Spinal cord (tissue), 10 donors: ENCODE results near the gene DNAAF3. TPM values are rescaled to one million over a fixed set of nuclear protein-coding genes. Genes with fewer than 3 reads are reported as not detected.

ENCODE experiments used
- DNase-seq, 6 donors: peaks; one replicate each; pipeline versions ENCODE4 v3.0.0 to v3.0.0-alpha.2; 2013 to 2015; ENCODE audit warnings: low spot score in 6 of 6, low read depth in 4 of 6
- H3K27ac ChIP-seq: one replicate; pipeline ENCODE4 v1.5.1; 2013; ENCODE audit warnings: low read depth, low read length, control low read depth
- H3K27me3 ChIP-seq: one replicate; pipeline ENCODE4 v1.6.1; 2013; ENCODE audit warnings: low read length; ENCODE audit not compliant: control insufficient read depth, insufficient read depth
- H3K36me3 ChIP-seq: one replicate; pipeline ENCODE4 v1.6.1; 2013; ENCODE audit warnings: low read length; ENCODE audit not compliant: control insufficient read depth, insufficient read depth
- H3K4me1 ChIP-seq: one replicate; pipeline ENCODE4 v1.6.1; 2013; ENCODE audit warnings: low read length; ENCODE audit not compliant: control insufficient read depth, insufficient read depth
- H3K4me3 ChIP-seq: one replicate; pipeline ENCODE4 v1.5.1; 2013; ENCODE audit warnings: low read depth, low read length, control low read depth
- H3K9me3 ChIP-seq: one replicate; pipeline ENCODE4 v1.6.1; 2013; ENCODE audit warnings: low read length; ENCODE audit not compliant: control insufficient read depth, insufficient read depth
- WGBS: methylation state at CpG from one replicate; pipeline ENCODE4 v1.1.5; 2013; ENCODE audit warnings: missing lambda C conversion rate; ENCODE audit not compliant: insufficient coverage; 5-methylcytosine and 5-hydroxymethylcytosine counted together
- polyA plus RNA-seq, 2 donors: library from polyadenylated mRNA; unstranded; fragments of 120-200 nt; gene quantifications; one replicate each; pipeline ENCODE4 v1.2.1, GENCODE V29; 2013; ENCODE audit not compliant: insufficient read length in 2 of 2
- total RNA-seq, 2 donors: library from RNA; depleted of rRNA in 1 of 2; stranded (reverse); fragments of 120-200 nt in 1 of 2; fragments of >200 nt in 1 of 2; gene quantifications; one replicate each; pipeline versions ENCODE4 v1.2.3 to v1.2.4, GENCODE V29; 2013 to 2014
- donor health status: healthy.

DNAAF3 gene
- total and polyA plus RNA-seq, 4 donors = 2.2 to 12.7 (median 8.3) TPM

DNA sequence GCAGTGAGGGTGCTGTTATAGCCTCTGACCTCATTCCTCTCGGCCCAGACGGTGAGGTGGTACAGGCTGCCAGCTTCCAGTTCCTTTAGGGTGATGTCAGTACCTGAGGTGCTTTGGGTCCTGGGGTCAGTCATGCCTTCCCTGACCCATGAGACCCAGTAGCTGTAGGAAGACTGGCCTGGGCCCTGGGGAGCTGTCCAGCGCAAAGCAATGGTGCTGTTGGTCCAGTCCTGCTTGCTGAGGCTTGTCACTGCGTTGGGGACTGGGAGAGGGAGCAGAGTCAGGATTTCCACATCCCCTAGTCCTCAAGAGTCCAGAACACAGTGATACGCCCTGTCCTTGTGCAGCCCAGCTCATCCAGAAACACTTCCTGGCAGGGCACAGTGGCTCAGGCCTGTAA lies 32.2 kb upstream of the DNAAF3 start:
- Histone ChIP-seq H3K4me1 (no peaks in the 10 kb centered on the region), H3K27me3 (peaks cover 3% of the 10 kb centered on the region), H3K36me3 (no peaks in the 10 kb centered on the region), H3K4me3 (no peak overlapping the region), H3K9me3 (no peaks in the 10 kb centered on the region), H3K27ac (no peak overlapping the region)
- DNase-seq = no peak
- 67% methylated on average over 5 of the region's 5 CpGs for WGBS

DNA sequence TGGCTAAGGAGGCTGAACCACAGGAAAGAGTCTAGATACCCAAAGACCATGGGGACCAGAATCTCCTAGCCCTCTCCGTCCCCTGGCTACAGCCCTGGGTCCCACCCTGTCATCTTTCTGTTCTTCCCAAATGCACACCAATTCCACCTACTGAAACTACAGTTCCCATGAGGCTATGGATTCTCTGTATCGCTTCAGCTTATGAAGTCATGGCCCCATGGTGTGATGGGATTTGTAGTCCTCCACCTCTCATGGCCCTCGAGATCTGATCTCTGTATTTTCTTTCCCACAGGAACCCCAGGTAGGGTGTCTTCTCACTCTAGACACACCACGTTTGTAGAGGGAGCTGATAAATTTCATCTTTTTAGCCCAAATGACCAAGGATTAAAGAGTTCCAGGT lies 31.1 kb upstream of the DNAAF3 start:
- peak in 2 of 6 donors; percentile 27 to 64 for DNase-seq
- Histone ChIP-seq H3K4me3 (no peak overlapping the region), H3K27ac (no peak overlapping the region), H3K4me1 (no peaks in the 10 kb centered on the region), H3K9me3 (no peaks in the 10 kb centered on the region), H3K36me3 (no peaks in the 10 kb centered on the region), H3K27me3 (peaks cover 3% of the 10 kb centered on the region)
- WGBS = 50% methylated on average over 1 of the region's 4 CpGs

DNA sequence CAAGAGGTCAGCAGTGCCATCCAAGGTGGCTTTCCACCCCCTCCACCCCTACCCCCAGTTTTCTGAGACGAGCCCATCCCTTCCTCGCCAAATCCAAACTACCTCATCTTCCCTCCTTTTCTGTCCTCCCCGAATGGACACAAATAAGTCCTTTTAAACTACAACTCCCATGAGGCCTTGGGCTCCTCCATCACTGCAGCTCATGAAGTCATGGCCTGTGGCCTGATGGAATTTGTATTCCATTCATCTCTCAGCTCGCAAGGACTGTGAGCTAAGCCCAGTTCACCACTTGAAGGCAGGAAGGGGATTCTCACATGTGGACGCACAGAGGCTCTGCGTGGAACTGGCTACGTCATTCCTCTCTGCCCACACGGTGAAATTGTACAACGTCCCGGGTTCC lies 30.4 kb upstream of the DNAAF3 start:
- WGBS = 81% methylated on average over 10 of the region's 10 CpGs
- H3K4me3 ChIP-seq = no peak overlapping the region
- H3K4me1 ChIP-seq = no peaks in the 10 kb centered on the region
- H3K27me3 ChIP-seq = peaks cover 3% of the 10 kb centered on the region
- H3K9me3 ChIP-seq = no peaks in the 10 kb centered on the region
- DNase-seq = peak in 1 of 6 donors; percentile 34
- H3K36me3 ChIP-seq = no peaks in the 10 kb centered on the region
- H3K27ac ChIP-seq = no peak overlapping the region

DNA sequence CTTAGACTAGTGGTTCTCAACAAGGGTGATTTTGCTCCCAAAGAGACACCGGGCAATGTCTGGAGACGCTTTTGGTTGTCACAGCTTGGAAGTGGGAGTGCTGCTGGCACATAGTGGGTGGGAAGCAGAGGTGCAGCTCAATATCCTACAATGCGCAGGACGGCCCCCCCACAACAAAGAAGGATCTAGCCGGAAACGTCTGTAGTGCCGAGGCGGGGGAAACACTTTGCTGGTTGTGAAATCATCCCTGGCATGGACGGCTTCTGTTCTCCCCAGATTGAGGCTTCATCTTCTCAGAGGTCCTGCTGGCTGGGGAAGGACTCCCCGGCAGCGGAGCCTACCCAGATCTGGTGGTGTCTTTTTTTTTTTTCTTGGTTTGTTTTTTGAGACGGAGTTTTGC lies 27.1 kb upstream of the DNAAF3 start:
- H3K4me3 ChIP-seq = no peak overlapping the region
- 54% methylated on average over 6 of the region's 12 CpGs for WGBS
- H3K27me3 ChIP-seq = no peaks in the 10 kb centered on the region
- H3K36me3 ChIP-seq = no peaks in the 10 kb centered on the region
- no peaks in the 10 kb centered on the region for H3K9me3 ChIP-seq
- DNase-seq = no peak
- no peak overlapping the region for H3K27ac ChIP-seq
- H3K4me1 ChIP-seq = no peaks in the 10 kb centered on the region

DNA sequence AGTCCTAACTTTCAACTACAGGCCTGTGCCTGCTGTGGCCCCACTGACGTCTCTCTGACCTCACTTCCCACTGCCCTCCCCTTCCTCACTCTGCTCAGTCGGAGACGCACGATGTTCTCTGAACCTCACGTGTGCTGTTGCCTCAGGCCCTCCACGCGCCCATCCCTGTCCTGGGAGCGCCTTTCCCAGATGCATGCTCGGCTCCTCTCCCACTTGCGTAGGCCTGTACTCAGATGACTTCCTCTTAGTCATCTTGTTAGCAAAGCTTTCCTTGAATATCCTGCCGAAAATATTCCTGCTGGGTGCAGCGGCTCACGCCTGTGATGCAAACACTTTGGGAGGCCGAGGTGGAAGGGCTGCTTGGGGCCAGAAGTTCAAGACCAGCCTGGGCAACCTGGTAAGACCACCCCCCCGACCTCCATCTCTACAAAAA lies 23.0 kb upstream of the DNAAF3 start:
- 57% methylated on average over 13 of the region's 15 CpGs for WGBS
- H3K9me3 ChIP-seq = no peaks in the 10 kb centered on the region
- H3K4me3 ChIP-seq = no peak overlapping the region
- H3K27ac ChIP-seq = no peak overlapping the region
- no peaks in the 10 kb centered on the region for H3K36me3 ChIP-seq
- no peaks in the 10 kb centered on the region for H3K4me1 ChIP-seq
- no peak for DNase-seq
- H3K27me3 ChIP-seq = peaks cover 5% of the 10 kb centered on the region

DNA sequence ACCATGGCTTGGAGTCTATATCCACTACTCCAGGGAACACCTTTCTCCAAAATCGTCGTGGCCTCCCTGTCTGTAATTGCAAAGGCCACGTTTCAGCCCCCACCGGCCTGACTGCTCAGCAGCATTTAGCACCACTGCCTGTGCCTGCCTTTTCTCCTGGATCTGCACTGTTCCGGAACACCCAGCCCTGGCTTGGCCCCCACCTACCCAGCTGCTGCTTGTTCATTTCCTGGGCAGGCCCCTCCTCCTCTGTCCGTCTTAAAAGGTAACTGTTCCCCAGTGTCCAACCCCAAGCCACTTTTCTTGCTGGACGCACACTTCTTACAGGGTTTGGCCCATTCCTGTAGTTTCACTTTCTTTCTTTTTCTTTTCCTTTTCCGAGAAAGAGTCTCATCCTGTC lies 22.2 kb upstream of the DNAAF3 start:
- Histone ChIP-seq H3K36me3 (no peaks in the 10 kb centered on the region), H3K27me3 (peaks cover 5% of the 10 kb centered on the region), H3K9me3 (no peaks in the 10 kb centered on the region), H3K4me3 (no peak overlapping the region), H3K4me1 (no peaks in the 10 kb centered on the region), H3K27ac (no peak overlapping the region)
- DNase-seq = no peak
- 77% methylated on average over 8 of the region's 8 CpGs for WGBS

DNA sequence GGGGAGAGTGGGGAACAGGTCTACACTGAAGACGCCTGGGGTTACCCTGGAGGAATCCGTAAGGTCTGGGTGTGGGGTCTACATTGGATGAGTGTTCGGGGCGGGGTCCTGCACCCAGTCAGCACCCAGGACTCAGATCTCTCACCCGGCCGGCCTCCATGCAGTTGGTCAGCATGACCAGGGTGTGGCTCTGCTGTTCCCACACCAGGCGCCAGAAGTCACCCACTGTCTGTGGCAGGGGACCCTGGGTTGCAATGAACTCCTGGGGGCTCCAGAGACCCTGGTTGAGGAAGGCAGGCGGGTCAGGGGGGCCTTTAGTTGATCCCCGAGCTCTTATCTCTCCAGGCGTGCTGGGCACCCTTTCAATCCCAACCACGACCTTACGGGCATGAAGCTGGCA lies 19.7 kb upstream of the DNAAF3 start:
- Histone ChIP-seq H3K9me3 (no peaks in the 10 kb centered on the region), H3K4me1 (no peaks in the 10 kb centered on the region), H3K27me3 (peaks cover 5% of the 10 kb centered on the region), H3K27ac (no peak overlapping the region), H3K36me3 (no peaks in the 10 kb centered on the region), H3K4me3 (no peak overlapping the region)
- WGBS = 77% methylated on average over 12 of the region's 12 CpGs
- DNase-seq = no peak

DNA sequence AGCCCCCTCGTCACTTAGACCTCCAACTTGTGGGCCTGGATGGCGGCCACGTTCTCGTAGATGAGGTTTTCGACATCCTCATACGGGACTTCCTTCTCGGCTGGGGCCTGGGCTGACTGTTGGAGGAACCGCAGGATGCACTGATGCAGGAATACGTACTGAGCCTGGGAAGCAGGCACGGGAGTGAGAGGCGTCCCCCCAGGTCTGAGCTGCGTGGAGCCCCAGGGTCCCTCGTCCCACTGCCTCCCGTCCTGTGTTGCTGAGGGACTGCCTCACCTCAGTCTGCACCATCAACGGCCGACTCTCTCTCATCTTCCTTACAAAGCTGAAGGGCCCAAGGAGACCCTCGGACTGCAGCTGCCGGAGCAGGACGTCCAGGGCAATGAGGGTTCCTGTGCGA lies 15.3 kb upstream of the DNAAF3 start:
- WGBS = 67% methylated on average over 17 of the region's 20 CpGs

DNA sequence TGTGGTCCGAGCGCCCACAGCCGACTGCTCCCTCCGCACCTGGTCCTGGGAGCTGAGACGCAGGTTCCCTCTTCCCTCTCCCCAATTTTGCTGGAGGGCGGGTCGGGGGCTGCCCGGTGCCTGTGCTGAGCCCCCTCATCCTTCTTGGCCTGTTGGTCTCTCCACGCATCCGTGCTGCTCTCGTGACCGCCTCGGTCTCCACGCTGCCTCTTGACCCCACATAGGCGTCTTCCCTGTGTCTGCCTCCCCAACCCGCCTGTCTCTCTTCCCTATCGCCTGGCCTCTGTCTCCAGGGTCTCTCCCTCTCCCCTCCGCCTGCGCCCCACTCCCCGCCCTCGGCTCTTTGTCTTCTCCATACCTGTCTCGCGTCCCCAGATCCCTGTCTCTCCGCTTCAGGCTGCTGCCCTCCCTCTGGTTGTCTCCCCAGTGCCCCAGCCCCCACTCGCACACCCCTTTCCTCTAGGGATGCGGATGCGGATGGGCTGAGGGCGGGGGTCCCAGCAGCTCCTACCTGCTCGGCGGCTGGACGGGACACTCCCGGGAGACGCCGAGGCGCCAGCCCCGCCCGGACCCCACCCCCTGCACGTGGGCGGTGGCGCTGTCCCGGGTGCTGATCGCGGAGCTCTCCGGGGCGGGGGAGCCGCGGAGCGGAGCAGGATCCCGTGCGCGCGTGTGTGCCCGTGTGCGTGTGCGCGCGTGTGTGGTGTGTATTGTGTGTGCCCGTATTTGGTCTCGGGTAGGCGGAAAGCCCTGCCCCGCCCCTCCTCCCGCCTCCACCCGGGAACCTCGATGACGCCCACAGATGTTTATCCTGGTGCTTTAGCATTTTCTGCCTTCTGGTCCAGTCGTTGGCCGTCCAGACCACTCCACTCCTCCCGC lies 13.4 kb upstream of the DNAAF3 start, which contains the start of gene SYT5:
Gene SYT5 (minus strand): TSS at position 684 of the 879 bp plus-strand sequence. CDS start 1,248 bp downstream, outside the sequence.
- H3K4me1 ChIP-seq = peaks cover 36% of the 10 kb centered on the region
- DNase-seq = peak in 2 of 6 donors; percentile 70 to 91
- H3K27me3 ChIP-seq = peaks cover 29% of the 10 kb centered on the region
- H3K4me3 ChIP-seq = peak within 1 kb of the TSS; percentile 43
- H3K27ac ChIP-seq = no peak within 1 kb of the TSS
- peaks cover 18% of the 10 kb centered on the region for H3K36me3 ChIP-seq
- H3K9me3 ChIP-seq = no peaks in the 10 kb centered on the region
- 0% methylated on average over 56 of the region's 68 CpGs for WGBS

More for the DNA sequence above, 15.3 kb upstream of the DNAAF3 start:
- Histone ChIP-seq H3K27ac (no peak overlapping the region), H3K4me3 (no peak overlapping the region), H3K9me3 (no peaks in the 10 kb centered on the region), H3K4me1 (peaks cover 28% of the 10 kb centered on the region), H3K27me3 (peaks cover 21% of the 10 kb centered on the region), H3K36me3 (peaks cover 14% of the 10 kb centered on the region)
- DNase-seq = no peak
